GM21576 (cell line): ENCODE results near the gene GYS2.
A peak's percentile ranks its signal among the peaks of the same experiment; 100 is the strongest.

Source experiments
- ATAC-seq: cut with Tn5 transposase; IDR thresholded peaks from one replicate; pipeline ENCODE4 v1.9.1; 2021; ENCODE audit warnings: mild to moderate bottlenecking, moderate library complexity; ENCODE audit not compliant: unreplicated experiment

GYS2 gene

DNA sequence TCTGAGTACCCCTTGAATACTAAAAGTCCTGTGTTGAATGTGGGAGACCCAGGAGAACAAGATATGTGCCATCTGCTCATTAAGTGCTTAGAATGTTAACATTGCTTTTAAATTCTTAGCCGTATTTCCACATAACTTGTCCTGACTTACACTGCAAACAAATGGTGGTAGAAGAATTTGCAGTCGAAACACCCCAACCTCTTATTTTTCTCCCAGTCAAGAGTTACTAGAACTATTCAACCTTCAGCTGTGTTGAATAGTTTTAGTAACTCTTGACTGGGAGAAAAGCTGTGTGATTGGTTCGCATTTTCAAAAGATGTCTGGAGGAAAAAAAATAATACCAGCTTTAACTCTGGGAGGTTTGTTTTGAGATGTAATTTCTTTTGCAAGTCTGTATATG is 86.2 kb downstream of the GYS2 start:
- ATAC-seq: no peak

DNA sequence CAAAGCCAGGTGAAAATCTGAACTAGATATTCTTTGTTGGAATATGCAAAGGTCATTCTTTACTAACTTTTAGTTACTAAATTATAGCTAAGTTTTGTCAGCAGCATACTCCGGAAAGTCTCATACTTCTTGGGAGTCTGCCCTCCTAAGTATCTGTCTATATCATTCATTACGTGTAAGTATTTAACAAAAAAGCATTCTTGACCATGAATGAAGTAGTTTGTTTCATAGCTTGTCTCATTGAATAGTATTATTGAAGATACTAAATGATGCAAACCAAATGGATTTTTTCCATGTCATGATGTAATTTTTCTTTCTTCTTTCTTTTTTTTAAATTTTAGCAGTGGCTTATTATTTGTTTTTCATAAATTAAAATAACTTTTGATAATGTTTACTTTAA is 88.4 kb downstream of the GYS2 start:
- no peak for ATAC-seq

DNA sequence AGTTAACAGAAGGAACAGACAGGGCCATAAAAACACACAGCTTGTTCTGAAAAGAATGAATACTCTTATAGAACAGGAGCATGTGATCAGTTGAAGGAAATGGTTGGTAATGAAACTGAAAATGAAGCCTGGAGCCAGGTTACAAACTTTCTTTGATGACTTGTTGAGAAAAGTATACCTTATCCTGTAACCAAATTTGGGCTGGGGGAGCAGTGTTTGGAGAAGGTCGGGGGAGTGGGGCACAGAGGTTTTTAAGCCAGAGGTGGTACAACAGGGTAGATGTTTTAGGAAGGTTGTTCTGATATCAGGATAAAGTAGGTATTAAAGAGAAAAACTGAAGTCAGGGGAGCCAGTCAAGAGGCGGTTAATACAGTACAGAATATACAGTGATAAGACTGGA is 94.9 kb downstream of the GYS2 start:
- peak; percentile 97 for ATAC-seq

DNA sequence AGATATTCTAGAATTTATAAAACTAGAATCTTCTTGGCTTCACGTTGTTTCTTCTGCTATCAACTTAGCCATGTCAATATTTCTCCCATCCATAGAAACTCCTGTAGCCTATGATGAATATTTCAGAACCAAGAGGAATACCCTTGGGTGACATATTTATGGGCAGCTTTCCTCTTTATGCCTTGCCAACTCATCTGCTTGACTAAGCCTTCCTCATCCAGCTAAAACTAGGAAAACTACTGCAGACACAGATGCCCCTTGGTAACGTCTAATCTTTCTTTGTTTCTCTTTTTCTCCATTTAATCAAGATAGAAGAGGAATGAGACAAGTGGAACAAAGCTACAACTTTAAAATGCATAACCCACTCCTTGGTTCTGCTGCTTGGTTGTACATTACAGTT is 96.8 kb downstream of the GYS2 start:
- no peak for ATAC-seq

DNA sequence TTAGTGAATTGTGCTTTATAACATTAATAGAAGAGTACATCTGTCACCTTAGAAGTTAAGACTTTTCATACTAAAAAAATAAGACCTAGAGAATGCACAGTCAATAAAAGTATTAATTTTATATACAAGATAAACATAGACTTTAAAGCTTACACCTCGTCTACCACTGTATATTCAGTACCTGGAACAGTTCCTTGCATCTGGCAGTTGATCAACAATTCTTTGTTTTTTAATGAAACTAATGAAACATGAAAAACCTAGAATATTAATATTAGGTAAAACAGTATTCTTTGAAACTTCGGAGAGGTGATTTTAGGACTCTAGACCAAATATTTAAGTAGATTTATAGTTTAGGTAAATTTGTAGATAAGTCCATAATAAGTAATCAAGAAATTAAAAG is 98.8 kb downstream of the GYS2 start:
- ATAC-seq: no peak

DNA sequence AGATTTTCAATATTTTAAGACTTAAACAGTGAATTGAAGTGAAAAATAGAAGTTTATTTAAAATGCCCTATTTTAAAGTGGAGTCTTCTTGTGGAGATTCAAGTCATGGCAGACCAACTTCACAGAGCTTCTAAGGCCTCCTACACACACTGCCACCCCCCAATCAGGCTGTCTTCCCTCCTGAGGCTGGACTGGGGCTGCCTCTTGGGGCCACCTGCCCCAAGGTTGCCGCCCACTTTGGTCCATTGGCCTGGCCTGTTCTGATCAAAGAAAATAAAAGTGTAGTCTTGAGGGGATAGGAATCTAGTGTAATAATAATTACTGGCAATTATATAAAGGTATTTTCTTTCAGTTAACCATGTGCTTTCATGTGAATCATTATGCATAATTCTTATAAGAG is 101.8 kb downstream of the GYS2 start:
- ATAC-seq: no peak

DNA sequence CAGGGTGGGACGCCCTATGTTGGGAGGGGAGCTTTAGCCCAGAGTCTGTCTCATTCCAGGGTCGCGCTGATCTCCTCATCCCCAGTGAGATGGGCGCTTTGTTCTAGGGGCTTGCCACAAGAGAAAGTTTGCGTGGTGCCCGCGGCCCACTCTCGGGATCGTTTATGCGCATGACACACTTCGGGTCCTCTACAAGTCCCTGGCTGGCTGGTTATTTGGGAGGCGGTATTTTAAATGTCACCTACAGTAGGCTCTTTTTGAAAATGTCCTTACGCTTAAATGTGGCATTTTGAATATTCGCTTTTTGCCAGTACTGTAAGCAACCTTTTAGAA is 102.5 kb downstream of the GYS2 start:
- ATAC-seq: peak; percentile 5

DNA sequence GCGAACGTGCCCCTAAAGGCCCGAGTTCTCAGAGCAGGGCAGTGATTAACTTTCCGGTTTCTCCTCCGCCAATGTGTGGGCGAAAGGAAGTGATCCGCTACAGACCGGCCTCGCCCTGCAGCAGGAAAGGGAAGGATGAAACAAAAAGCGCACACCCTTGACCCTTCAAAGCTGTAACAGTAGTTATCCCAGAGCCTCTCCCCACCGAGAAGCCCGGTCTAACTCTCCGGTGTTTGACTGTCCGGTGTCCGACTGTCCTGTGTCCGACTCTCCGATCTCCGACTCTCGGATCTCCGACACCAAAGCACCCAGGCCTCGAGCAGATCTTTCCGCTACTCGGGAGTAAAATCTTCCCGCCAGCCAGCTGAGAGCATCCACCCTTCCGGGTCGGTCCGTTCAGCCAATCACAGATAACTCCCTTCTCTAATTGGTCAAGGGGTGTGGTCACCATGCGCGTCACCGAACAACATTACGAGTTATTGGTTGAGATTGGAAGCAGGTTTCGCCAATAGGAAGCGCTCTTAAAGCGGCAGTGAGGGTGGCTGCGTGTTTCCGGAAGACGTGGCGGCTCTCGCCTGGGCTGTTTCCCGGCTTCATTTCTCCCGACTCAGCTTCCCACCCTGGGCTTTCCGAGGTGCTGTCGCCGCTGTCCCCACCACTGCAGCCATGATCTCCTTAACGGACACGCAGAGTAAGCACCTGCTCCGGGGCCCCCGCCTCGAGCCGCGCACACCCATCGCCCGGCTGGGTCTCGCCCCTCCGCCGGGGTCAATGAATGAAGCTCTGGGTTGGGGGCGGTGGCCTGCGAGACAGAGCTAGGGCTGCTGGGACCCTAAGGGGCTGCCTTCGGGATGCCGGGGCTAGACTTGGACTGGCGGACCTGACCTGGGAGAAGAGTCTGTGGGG is 103.1 kb downstream of the GYS2 start, which contains the start of the genes GOLT1B and RECQL:
Gene GOLT1B, plus strand, starts transcription at position 532 of the 906 bp plus-strand sequence. Its CDS starts 135 bp downstream, at position 667.
Gene RECQL, minus strand, starts transcription at position 378 of the 906 bp plus-strand sequence. CDS start 2,065 bp downstream, outside the sequence.
- peak; percentile 99 for ATAC-seq

DNA sequence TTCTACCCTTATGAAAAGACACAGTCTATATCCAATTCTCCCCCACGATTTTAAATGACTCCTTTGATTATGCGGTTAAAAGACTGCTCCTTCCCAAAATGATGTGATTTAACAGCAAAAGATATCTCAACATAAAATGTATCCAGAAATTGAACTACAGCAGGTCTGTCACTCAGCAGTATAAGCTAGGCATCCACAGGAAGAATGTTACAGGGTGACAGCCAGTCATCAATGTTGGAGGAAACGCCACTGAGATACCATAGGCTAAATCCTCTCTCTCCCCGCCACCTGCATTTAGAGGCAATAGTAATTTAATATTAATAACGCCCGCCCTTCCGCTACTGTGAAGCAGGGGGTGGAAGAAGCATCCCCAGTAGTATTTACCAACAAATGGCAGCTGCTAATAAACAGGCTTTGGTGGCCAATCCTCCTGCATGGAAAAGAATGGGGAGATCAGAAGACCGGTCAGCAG is 103.8 kb downstream of the GYS2 start:
- peak; percentile 2 for ATAC-seq

DNA sequence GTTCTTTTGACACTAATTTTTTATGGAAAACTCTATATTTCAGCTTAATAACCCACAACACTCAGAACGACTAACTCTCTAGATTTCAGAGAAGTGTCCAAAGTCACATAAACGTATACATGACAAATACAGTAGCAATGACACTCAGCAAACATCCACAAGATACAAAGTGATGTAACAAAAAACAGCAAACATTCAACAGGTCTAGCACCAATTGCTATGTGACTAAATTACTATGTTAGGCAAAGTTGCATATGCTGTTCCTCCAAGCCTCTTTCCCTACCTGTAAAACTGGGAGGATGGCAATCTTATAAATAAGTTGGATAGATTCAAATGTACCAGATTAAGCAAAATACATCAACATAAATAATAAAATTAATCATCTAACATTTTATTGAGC is 104.9 kb downstream of the GYS2 start:
- no peak for ATAC-seq
